Mesothelial cell of epicardium (in vitro differentiated cells): ENCODE results near the gene ERC2. TPM values are rescaled to one million over a fixed set of nuclear protein-coding genes. Genes with fewer than 3 reads are reported as not detected.

ENCODE experiments used
- DNase-seq, 2 experiments: peaks; one replicate each; pipeline ENCODE4 v3.0.0; 2021; ENCODE audit warnings: low spot score in 2 of 2; ENCODE audit not compliant: unreplicated experiment in 2 of 2
- H3K27ac Mint-ChIP-seq: 2 replicates; pipeline ENCODE4 v1.8.0; 2021; ENCODE audit warnings: mixed read lengths
- H3K27me3 Mint-ChIP-seq: 2 replicates; pipeline ENCODE4 v1.8.0; 2021; ENCODE audit warnings: low read depth, mixed read lengths
- H3K36me3 Mint-ChIP-seq: 2 replicates; pipeline ENCODE4 v1.8.0; 2021; ENCODE audit warnings: mixed read lengths
- H3K4me1 Mint-ChIP-seq: 2 replicates; pipeline ENCODE4 v1.8.0; 2021; ENCODE audit warnings: mixed read lengths
- H3K4me3 Mint-ChIP-seq: 2 replicates; pipeline ENCODE4 v1.8.0; 2021; ENCODE audit warnings: mild to moderate bottlenecking, moderate library complexity, mixed read lengths
- H3K9me3 Mint-ChIP-seq: 2 replicates; pipeline ENCODE4 v1.8.0; 2021; ENCODE audit warnings: mixed read lengths
- total RNA-seq: library from RNA; stranded (reverse); gene quantifications from 3 replicates; pipeline ENCODE4 v1.2.1, GENCODE V29; 2021
- TF ChIP-seq, protein P1 (sequence below): fragments of 200-600 bp; sonication (generic); IDR thresholded peaks from one replicate; pipeline ENCODE4 v1.5.0; 2021; ENCODE audit warnings: antibody characterized with exemption; ENCODE audit not compliant: unreplicated experiment

The ERC2 gene
- total RNA-seq, 1 donor from 2014 or later, result 15.6 TPM

DNA sequence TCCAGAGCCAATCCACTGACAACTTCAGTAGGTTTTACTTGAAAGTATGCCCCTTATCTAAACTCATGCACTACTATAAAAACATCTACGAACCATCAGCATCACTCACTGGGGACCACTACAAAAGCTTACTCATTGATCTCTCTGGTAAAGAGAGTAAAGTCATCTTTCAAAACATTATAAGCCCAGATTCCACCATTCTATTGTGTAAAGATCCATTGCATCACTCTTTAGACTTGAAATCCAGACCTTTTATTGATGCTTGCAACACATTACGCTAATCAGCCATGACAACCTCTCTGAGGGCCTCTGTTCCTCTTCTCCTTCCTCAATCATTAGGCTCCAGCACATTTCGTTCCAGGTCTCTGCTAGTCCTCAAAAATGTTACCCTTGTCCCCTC is 732.3 kb downstream of the ERC2 start:
- Mint-ChIP-seq H3K27me3 (peaks cover 16% of the 10 kb centered on the region), H3K36me3 (peaks cover 2% of the 10 kb centered on the region), H3K9me3 (peaks cover 7% of the 10 kb centered on the region), H3K4me1 (peaks cover 3% of the 10 kb centered on the region), H3K4me3 (no peak overlapping the region), H3K27ac (no peak overlapping the region)
- no peak for DNase-seq
- TF ChIP-seq, protein P1, sequence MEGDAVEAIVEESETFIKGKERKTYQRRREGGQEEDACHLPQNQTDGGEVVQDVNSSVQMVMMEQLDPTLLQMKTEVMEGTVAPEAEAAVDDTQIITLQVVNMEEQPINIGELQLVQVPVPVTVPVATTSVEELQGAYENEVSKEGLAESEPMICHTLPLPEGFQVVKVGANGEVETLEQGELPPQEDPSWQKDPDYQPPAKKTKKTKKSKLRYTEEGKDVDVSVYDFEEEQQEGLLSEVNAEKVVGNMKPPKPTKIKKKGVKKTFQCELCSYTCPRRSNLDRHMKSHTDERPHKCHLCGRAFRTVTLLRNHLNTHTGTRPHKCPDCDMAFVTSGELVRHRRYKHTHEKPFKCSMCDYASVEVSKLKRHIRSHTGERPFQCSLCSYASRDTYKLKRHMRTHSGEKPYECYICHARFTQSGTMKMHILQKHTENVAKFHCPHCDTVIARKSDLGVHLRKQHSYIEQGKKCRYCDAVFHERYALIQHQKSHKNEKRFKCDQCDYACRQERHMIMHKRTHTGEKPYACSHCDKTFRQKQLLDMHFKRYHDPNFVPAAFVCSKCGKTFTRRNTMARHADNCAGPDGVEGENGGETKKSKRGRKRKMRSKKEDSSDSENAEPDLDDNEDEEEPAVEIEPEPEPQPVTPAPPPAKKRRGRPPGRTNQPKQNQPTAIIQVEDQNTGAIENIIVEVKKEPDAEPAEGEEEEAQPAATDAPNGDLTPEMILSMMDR, result no peak

DNA sequence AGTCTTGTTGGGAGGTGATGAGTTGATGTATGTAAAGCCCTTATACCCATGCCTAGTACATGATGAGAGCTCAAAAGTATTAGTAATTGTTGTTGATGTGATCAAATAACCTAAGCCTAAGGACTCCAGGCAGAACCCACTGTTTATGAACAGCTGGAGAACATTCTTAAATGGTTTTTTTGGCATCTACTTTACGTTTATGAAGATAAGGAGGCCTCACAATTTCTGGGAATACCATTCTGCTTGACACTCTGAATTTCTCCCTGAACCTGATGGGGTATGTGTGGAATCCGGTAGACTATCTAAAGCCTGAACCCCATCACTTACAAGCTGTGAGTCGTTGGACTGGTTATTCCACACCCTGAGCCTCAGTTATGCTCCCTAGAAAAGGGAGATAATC is 736.5 kb downstream of the ERC2 start:
- TF ChIP-seq, protein P1, result no peak
- peaks cover 13% of the 10 kb centered on the region for H3K27me3 Mint-ChIP-seq
- no peak overlapping the region for H3K27ac Mint-ChIP-seq
- H3K9me3 Mint-ChIP-seq, result no peaks in the 10 kb centered on the region
- no peaks in the 10 kb centered on the region for H3K36me3 Mint-ChIP-seq
- peaks cover 3% of the 10 kb centered on the region for H3K4me1 Mint-ChIP-seq
- DNase-seq, result no peak
- no peak overlapping the region for H3K4me3 Mint-ChIP-seq

DNA sequence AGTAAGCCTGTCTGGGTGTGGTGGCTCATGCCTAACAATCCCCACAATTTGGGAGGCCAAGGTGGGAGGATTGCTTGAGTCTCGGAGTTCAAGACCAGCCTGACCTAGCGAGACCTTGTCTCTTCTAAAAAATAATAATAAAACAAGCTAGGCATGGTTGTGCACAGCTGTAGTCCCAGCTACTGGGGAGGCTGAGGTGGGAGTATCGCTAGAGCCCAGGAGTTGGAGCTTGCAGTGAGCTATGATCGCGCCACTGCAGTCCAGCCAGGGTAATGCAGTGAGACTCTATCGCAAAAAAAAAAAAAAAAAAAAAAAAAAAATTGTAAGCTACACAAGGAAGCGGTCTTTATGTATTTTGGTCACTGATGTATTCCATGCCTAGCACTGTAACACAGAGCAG is 738.7 kb downstream of the ERC2 start:
- Mint-ChIP-seq H3K4me3 (no peak overlapping the region), H3K4me1 (peaks cover 8% of the 10 kb centered on the region), H3K36me3 (no peaks in the 10 kb centered on the region), H3K27ac (no peak overlapping the region), H3K27me3 (peaks cover 10% of the 10 kb centered on the region), H3K9me3 (no peaks in the 10 kb centered on the region)
- TF ChIP-seq, protein P1, result no peak
- no peak for DNase-seq

DNA sequence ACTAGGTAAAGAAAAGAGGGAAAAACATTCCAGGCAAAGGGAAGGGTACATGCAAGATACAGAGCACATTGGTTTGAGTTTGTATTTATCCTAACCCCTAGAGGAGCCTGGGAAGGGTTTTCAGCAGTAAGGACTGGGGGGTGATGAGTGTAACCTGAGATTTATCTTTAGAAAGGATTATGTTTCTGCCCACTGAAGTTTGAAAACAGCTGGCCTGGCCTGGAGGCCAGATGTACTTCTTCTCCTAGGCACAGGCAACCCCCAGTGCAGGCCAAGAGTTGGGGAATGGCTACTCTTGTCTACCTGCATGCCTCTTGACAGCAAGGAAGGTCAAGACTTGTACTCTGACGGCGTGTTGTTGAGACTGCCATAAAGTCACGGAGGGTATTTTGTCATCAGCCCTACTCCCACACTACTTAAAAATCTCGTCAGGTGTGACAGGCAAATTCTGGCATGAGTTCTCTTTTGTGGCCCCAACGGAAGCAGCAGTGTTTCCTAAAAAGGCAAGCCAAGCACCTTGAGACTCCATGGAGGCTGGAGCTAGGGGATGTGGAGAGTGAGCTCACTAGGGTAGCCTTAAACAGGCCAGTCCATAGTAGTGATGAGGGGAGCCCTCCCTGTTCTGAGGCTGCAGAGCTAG is 739.7 kb downstream of the ERC2 start:
- Mint-ChIP-seq H3K4me1 (peaks cover 12% of the 10 kb centered on the region), H3K4me3 (no peak overlapping the region), H3K9me3 (no peaks in the 10 kb centered on the region), H3K36me3 (no peaks in the 10 kb centered on the region), H3K27me3 (peaks cover 7% of the 10 kb centered on the region), H3K27ac (no peak overlapping the region)
- TF ChIP-seq, protein P1, result no peak
- DNase-seq, result no peak

DNA sequence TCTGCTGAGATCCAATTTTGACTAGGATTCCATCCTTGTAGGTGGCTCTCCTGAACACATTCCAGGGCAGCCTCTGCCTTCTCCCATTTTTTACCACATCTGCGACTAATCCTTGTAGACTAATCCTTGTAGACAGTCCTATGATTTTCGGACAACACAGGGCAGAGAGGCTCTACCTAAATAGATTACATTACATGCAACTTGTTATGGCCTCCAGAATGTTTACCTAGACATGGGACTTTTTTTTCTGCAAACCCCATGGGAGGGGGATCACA is 741.8 kb downstream of the ERC2 start:
- no peak overlapping the region for H3K4me3 Mint-ChIP-seq
- H3K4me1 Mint-ChIP-seq, result peaks cover 21% of the 10 kb centered on the region
- peaks cover 2% of the 10 kb centered on the region for H3K27me3 Mint-ChIP-seq
- TF ChIP-seq, protein P1, result no peak
- H3K36me3 Mint-ChIP-seq, result no peaks in the 10 kb centered on the region
- H3K9me3 Mint-ChIP-seq, result no peaks in the 10 kb centered on the region
- H3K27ac Mint-ChIP-seq, result no peak overlapping the region
- no peak for DNase-seq
